ENCODE data around the gene ARHGEF39. TPM values are rescaled to one million over a fixed set of nuclear protein-coding genes. Genes with fewer than 3 reads are reported as not detected.

The ARHGEF39 gene
- polyA plus RNA-seq, 1 donor (not counting 4 experiments of a cell fraction or from before 2014, with no cell fraction given), result 2.4 TPM

GRCh38 chr9:35665471-35665818 is 450 bp upstream of the ARHGEF39 start:
- Histone ChIP-seq H3K36me3 (ENCODE audit: control insufficient read depth in 2 of 2, extremely low read depth in 1 of 2, insufficient read depth in 2 of 2, low read length in 2 of 2) (peaks cover 0 to 13% of the 10 kb centered on the region in 2 experiments), H3K4me1 (ENCODE audit: control insufficient read depth, extremely low read depth, insufficient read depth, low read length) (peaks cover 17% of the 10 kb centered on the region), H3K9me3 (ENCODE audit: control insufficient read depth, low read depth, low read length) (no peaks in the 10 kb centered on the region), H3K27ac (ENCODE audit: control insufficient read depth, insufficient read depth, low read length) (peak overlapping the region; percentile 36), H3K9ac (ENCODE audit: control insufficient read depth, extremely low read depth, insufficient read depth, low read length) (peak overlapping the region; percentile 74), H3K4me3 (ENCODE audit: control insufficient read depth in 2 of 3, extremely low read depth in 1 of 3, insufficient read depth in 2 of 3, low read depth in 1 of 3, low read length in 3 of 3) (peak overlapping the region; percentile 39 to 78 (median 64)), H3K9me1 (ENCODE audit: control insufficient read depth, extremely low read depth, insufficient read depth, low read length) (no peaks in the 10 kb centered on the region), H4K20me1 (ENCODE audit: control insufficient read depth, extremely low read depth, insufficient read depth, low read length) (no peaks in the 10 kb centered on the region), H3K79me2 (ENCODE audit: control insufficient read depth, insufficient read depth, low read length) (no peaks in the 10 kb centered on the region), H3K27me3 (ENCODE audit: control insufficient read depth, extremely low read depth, insufficient read depth, low read length) (no peaks in the 10 kb centered on the region), H3K4me2 (ENCODE audit: control insufficient read depth, extremely low read depth, insufficient read depth, low read depth, low read length) (peak overlapping the region; percentile 95), H2AFZ (ENCODE audit: control insufficient read depth, low read length) (peak overlapping the region; percentile 88)
- TF ChIP-seq, protein P1, sequence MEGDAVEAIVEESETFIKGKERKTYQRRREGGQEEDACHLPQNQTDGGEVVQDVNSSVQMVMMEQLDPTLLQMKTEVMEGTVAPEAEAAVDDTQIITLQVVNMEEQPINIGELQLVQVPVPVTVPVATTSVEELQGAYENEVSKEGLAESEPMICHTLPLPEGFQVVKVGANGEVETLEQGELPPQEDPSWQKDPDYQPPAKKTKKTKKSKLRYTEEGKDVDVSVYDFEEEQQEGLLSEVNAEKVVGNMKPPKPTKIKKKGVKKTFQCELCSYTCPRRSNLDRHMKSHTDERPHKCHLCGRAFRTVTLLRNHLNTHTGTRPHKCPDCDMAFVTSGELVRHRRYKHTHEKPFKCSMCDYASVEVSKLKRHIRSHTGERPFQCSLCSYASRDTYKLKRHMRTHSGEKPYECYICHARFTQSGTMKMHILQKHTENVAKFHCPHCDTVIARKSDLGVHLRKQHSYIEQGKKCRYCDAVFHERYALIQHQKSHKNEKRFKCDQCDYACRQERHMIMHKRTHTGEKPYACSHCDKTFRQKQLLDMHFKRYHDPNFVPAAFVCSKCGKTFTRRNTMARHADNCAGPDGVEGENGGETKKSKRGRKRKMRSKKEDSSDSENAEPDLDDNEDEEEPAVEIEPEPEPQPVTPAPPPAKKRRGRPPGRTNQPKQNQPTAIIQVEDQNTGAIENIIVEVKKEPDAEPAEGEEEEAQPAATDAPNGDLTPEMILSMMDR (optimal IDR thresholded peaks at IDR 0.05 in 1 of 3, IDR thresholded peaks at IDR 0.05 in 1 of 3, conservative IDR thresholded peaks at IDR 0.05 in 1 of 3; ENCODE audit: extremely low read depth in 1 of 3, insufficient read depth in 2 of 3, low read length in 3 of 3), result no peak
- TF ChIP-seq EZH2 (IDR thresholded peaks at IDR 0.05; ENCODE audit: low read length), result no peak
- dilution Hi-C loops (cut with MboI; ENCODE audit: extremely low pct_ligation_motif_present, low sequenced_read_pairs), result no loop called here
- FAIRE-seq (no peak), DNase-seq (ENCODE audit: low read depth, low spot score) (no peak)

DNA sequence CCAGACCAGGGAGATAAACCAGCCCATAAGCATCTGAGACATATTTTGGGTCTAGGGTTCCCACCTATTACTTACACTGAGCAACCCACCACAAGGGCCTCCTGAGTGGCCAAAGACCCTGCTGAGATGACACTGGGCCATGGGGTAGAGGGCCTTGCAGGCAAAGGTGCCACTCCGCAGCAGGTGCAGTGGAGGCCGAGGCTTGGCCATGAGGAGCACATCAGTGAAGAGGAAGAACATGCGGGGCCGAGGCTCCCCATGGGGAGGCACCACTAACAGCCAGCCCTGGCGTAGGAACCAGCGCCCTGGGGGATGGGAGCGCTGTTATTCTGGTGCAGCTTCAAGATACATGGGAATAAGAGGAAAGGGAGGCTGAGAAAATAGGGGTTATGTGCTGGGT is 2.6 kb downstream of the ARHGEF39 start:
- Histone ChIP-seq H3K27me3 (ENCODE audit: control insufficient read depth, extremely low read depth, insufficient read depth, low read length) (no peaks in the 10 kb centered on the region), H3K9me1 (ENCODE audit: control insufficient read depth, extremely low read depth, insufficient read depth, low read length) (no peaks in the 10 kb centered on the region), H3K9me3 (ENCODE audit: control insufficient read depth, low read depth, low read length) (no peaks in the 10 kb centered on the region), H3K4me2 (ENCODE audit: control insufficient read depth, extremely low read depth, insufficient read depth, low read depth, low read length) (no peak overlapping the region), H3K27ac (ENCODE audit: control insufficient read depth, insufficient read depth, low read length) (no peak overlapping the region), H3K9ac (ENCODE audit: control insufficient read depth, extremely low read depth, insufficient read depth, low read length) (no peak overlapping the region), H3K79me2 (ENCODE audit: control insufficient read depth, insufficient read depth, low read length) (peaks cover 2% of the 10 kb centered on the region), H3K4me1 (ENCODE audit: control insufficient read depth, extremely low read depth, insufficient read depth, low read length) (peaks cover 16% of the 10 kb centered on the region), H3K4me3 (ENCODE audit: control insufficient read depth in 2 of 3, extremely low read depth in 1 of 3, insufficient read depth in 2 of 3, low read depth in 1 of 3, low read length in 3 of 3) (no peak overlapping the region), H4K20me1 (ENCODE audit: control insufficient read depth, extremely low read depth, insufficient read depth, low read length) (no peaks in the 10 kb centered on the region), H3K36me3 (ENCODE audit: control insufficient read depth in 2 of 2, extremely low read depth in 1 of 2, insufficient read depth in 2 of 2, low read length in 2 of 2) (peaks cover 1 to 13% of the 10 kb centered on the region in 2 experiments), H2AFZ (ENCODE audit: control insufficient read depth, low read length) (no peak overlapping the region)
- FAIRE-seq, result no peak
- no peak for DNase-seq (ENCODE audit: low read depth, low spot score)
- dilution Hi-C loops (cut with MboI; ENCODE audit: extremely low pct_ligation_motif_present, low sequenced_read_pairs), result no loop called here
- TF ChIP-seq, protein P1 (optimal IDR thresholded peaks at IDR 0.05 in 1 of 3, IDR thresholded peaks at IDR 0.05 in 1 of 3, conservative IDR thresholded peaks at IDR 0.05 in 1 of 3; ENCODE audit: extremely low read depth in 1 of 3, insufficient read depth in 2 of 3, low read length in 3 of 3), result no peak
- TF ChIP-seq EZH2 (IDR thresholded peaks at IDR 0.05; ENCODE audit: low read length), result no peak
